ENCODE measurements around the gene HS2ST1.

The HS2ST1 gene

DNA sequence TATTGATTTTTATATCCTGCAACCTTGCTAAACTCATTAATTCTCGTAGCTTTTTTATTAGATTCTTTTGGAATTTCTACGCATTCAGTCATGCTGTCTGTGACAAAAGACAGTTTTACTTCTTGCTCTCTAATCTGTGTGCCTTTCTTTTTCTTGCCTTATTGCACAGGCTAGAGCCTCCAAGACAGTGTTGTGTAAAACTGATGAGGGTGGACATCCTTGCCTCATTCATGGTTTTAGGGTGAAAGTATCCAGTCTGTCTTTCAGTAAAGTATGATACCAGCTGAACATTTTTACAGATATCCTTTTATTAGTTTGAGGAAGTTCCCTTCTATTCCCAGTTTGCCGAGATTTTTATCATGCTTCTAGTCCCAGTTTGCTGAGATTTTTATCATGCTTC lies 133.8 kb downstream of the HS2ST1 start:
- no peak for TF ChIP-seq ESRRG (CRISPR knock-in tag; IDR thresholded peaks at IDR 0.05)
- TF ChIP-seq ZNF565 (CRISPR knock-in tag; conservative IDR thresholded peaks at IDR 0.05; ENCODE audit: low read depth): no peak
- TF ChIP-seq, protein P1, sequence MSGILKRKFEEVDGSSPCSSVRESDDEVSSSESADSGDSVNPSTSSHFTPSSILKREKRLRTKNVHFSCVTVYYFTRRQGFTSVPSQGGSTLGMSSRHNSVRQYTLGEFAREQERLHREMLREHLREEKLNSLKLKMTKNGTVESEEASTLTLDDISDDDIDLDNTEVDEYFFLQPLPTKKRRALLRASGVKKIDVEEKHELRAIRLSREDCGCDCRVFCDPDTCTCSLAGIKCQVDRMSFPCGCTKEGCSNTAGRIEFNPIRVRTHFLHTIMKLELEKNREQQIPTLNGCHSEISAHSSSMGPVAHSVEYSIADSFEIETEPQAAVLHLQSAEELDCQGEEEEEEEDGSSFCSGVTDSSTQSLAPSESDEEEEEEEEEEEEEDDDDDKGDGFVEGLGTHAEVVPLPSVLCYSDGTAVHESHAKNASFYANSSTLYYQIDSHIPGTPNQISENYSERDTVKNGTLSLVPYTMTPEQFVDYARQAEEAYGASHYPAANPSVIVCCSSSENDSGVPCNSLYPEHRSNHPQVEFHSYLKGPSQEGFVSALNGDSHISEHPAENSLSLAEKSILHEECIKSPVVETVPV (CRISPR knock-in tag; IDR thresholded peaks at IDR 0.05): no peak
- no peak for TF ChIP-seq RARB (CRISPR knock-in tag; IDR thresholded peaks at IDR 0.05)
- no peak for TF ChIP-seq PPARA (CRISPR knock-in tag; IDR thresholded peaks at IDR 0.05; ENCODE audit: borderline replicate concordance)
- no peak for TF ChIP-seq ZFP3 (CRISPR knock-in tag; IDR thresholded peaks at IDR 0.05)
- no peak for TF ChIP-seq BACH2 (CRISPR knock-in tag; IDR thresholded peaks at IDR 0.05; ENCODE audit: borderline replicate concordance)
- ATAC-seq: no peak

DNA sequence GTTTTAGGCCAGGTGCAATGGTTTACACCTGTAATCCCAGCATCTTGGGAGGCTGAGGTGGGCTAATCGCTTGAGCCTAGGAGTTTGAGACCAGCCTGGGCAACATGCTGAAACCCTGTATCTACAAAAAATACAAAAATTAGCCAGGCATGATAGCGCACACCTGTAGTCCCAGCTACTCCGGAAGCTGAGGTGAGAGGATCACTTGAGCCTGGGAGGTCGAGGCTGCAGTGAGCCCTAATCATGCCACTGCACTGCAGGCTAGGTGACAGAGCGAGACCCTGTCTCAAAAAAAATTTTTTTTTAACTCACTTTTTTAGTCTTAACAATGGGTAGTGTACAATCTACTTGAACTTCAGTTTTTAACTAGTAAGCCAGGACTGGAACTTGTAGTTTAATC lies 137.5 kb downstream of the HS2ST1 start:
- no peak for ATAC-seq

DNA sequence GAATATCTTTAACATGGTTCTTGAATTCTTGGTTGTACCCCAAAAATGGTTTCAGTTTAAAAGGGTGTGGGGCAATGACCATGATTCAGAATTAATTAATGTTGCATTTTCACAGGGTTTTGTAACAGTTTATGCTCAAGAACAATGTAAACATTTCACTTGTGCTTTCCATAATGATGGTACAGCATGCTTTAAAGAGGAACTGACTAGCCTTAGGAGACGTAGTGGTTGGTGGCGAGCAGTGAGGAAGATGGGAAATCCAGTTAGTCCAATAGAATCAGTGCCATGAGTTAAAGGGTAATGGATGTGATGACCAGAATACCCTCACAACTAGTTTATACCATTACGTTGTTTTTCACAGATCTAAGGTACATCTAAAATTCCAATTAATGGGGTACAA lies 138.0 kb downstream of the HS2ST1 start:
- TF ChIP-seq PPARA (CRISPR knock-in tag; IDR thresholded peaks at IDR 0.05; ENCODE audit: borderline replicate concordance) (no peak), BACH2 (CRISPR knock-in tag; IDR thresholded peaks at IDR 0.05; ENCODE audit: borderline replicate concordance) (no peak), TOX (CRISPR knock-in tag; IDR thresholded peaks at IDR 0.05; ENCODE audit: borderline replicate concordance) (no peak), ISL1 (CRISPR knock-in tag; IDR thresholded peaks at IDR 0.05) (no peak), TCF4 (CRISPR knock-in tag; IDR thresholded peaks at IDR 0.05; ENCODE audit: borderline replicate concordance) (no peak), ZFP3 (CRISPR knock-in tag; IDR thresholded peaks at IDR 0.05) (no peak)
- TF ChIP-seq, protein P2, sequence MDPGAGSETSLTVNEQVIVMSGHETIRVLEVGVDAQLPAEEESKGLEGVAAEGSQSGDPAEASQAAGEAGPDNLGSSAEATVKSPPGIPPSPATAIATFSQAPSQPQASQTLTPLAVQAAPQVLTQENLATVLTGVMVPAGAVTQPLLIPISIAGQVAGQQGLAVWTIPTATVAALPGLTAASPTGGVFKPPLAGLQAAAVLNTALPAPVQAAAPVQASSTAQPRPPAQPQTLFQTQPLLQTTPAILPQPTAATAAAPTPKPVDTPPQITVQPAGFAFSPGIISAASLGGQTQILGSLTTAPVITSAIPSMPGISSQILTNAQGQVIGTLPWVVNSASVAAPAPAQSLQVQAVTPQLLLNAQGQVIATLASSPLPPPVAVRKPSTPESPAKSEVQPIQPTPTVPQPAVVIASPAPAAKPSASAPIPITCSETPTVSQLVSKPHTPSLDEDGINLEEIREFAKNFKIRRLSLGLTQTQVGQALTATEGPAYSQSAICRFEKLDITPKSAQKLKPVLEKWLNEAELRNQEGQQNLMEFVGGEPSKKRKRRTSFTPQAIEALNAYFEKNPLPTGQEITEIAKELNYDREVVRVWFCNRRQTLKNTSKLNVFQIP (CRISPR knock-in tag; IDR thresholded peaks at IDR 0.05; ENCODE audit: borderline replicate concordance, low read depth): no peak
- TF ChIP-seq, protein P3, sequence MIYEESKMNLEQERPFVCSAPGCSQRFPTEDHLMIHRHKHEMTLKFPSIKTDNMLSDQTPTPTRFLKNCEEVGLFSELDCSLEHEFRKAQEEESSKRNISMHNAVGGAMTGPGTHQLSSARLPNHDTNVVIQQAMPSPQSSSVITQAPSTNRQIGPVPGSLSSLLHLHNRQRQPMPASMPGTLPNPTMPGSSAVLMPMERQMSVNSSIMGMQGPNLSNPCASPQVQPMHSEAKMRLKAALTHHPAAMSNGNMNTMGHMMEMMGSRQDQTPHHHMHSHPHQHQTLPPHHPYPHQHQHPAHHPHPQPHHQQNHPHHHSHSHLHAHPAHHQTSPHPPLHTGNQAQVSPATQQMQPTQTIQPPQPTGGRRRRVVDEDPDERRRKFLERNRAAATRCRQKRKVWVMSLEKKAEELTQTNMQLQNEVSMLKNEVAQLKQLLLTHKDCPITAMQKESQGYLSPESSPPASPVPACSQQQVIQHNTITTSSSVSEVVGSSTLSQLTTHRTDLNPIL (CRISPR knock-in tag; IDR thresholded peaks at IDR 0.05; ENCODE audit: low read depth): no peak
- TF ChIP-seq, protein P4, sequence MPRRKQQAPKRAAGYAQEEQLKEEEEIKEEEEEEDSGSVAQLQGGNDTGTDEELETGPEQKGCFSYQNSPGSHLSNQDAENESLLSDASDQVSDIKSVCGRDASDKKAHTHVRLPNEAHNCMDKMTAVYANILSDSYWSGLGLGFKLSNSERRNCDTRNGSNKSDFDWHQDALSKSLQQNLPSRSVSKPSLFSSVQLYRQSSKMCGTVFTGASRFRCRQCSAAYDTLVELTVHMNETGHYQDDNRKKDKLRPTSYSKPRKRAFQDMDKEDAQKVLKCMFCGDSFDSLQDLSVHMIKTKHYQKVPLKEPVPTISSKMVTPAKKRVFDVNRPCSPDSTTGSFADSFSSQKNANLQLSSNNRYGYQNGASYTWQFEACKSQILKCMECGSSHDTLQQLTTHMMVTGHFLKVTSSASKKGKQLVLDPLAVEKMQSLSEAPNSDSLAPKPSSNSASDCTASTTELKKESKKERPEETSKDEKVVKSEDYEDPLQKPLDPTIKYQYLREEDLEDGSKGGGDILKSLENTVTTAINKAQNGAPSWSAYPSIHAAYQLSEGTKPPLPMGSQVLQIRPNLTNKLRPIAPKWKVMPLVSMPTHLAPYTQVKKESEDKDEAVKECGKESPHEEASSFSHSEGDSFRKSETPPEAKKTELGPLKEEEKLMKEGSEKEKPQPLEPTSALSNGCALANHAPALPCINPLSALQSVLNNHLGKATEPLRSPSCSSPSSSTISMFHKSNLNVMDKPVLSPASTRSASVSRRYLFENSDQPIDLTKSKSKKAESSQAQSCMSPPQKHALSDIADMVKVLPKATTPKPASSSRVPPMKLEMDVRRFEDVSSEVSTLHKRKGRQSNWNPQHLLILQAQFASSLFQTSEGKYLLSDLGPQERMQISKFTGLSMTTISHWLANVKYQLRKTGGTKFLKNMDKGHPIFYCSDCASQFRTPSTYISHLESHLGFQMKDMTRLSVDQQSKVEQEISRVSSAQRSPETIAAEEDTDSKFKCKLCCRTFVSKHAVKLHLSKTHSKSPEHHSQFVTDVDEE (CRISPR knock-in tag; IDR thresholded peaks at IDR 0.05): no peak
- ATAC-seq: no peak

More for the DNA sequence above, 137.5 kb downstream of the HS2ST1 start:
- no peak for TF ChIP-seq GLIS3 (CRISPR knock-in tag; IDR thresholded peaks at IDR 0.05)
- TF ChIP-seq RARB (CRISPR knock-in tag; IDR thresholded peaks at IDR 0.05): no peak
- no peak for TF ChIP-seq TOX (CRISPR knock-in tag; IDR thresholded peaks at IDR 0.05; ENCODE audit: borderline replicate concordance)
- TF ChIP-seq ESRRG (CRISPR knock-in tag; IDR thresholded peaks at IDR 0.05): no peak
- no peak for TF ChIP-seq PPARA (CRISPR knock-in tag; IDR thresholded peaks at IDR 0.05; ENCODE audit: borderline replicate concordance)
- TF ChIP-seq ARNTL (CRISPR knock-in tag; IDR thresholded peaks at IDR 0.05; ENCODE audit: borderline replicate concordance, low read depth): no peak
- TF ChIP-seq SNAI2 (CRISPR knock-in tag; IDR thresholded peaks at IDR 0.05): no peak
- TF ChIP-seq CSDC2 (CRISPR knock-in tag; IDR thresholded peaks at IDR 0.05): no peak
- TF ChIP-seq BACH2 (CRISPR knock-in tag; IDR thresholded peaks at IDR 0.05; ENCODE audit: borderline replicate concordance): no peak
- TF ChIP-seq, protein P5, sequence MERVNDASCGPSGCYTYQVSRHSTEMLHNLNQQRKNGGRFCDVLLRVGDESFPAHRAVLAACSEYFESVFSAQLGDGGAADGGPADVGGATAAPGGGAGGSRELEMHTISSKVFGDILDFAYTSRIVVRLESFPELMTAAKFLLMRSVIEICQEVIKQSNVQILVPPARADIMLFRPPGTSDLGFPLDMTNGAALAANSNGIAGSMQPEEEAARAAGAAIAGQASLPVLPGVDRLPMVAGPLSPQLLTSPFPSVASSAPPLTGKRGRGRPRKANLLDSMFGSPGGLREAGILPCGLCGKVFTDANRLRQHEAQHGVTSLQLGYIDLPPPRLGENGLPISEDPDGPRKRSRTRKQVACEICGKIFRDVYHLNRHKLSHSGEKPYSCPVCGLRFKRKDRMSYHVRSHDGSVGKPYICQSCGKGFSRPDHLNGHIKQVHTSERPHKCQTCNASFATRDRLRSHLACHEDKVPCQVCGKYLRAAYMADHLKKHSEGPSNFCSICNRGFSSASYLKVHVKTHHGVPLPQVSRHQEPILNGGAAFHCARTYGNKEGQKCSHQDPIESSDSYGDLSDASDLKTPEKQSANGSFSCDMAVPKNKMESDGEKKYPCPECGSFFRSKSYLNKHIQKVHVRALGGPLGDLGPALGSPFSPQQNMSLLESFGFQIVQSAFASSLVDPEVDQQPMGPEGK (CRISPR knock-in tag; IDR thresholded peaks at IDR 0.05; ENCODE audit: borderline replicate concordance): no peak
- TF ChIP-seq ZC3H10 (CRISPR knock-in tag; IDR thresholded peaks at IDR 0.05): no peak
- no peak for TF ChIP-seq ZNF565 (CRISPR knock-in tag; conservative IDR thresholded peaks at IDR 0.05; ENCODE audit: low read depth)
- TF ChIP-seq TCF4 (CRISPR knock-in tag; IDR thresholded peaks at IDR 0.05; ENCODE audit: borderline replicate concordance): no peak

Data from SK-N-SH treated with all-trans-retinoic acid at 6 μM for 48 hours (cell line).